LNCAP (cell line): ENCODE data around the gene TGDS.

ENCODE experiments used
- TF ChIP-seq, protein P1 (sequence below): fragments of 450-650 bp; IDR thresholded peaks from 2 replicates; pipeline ENCODE4 v1.5.1; 2017; ENCODE audit warnings: mild to moderate bottlenecking

The TGDS gene

GRCh38 chr13:94557684-94558235, 38.2 kb downstream of the TGDS start:
- TF ChIP-seq, protein P1, sequence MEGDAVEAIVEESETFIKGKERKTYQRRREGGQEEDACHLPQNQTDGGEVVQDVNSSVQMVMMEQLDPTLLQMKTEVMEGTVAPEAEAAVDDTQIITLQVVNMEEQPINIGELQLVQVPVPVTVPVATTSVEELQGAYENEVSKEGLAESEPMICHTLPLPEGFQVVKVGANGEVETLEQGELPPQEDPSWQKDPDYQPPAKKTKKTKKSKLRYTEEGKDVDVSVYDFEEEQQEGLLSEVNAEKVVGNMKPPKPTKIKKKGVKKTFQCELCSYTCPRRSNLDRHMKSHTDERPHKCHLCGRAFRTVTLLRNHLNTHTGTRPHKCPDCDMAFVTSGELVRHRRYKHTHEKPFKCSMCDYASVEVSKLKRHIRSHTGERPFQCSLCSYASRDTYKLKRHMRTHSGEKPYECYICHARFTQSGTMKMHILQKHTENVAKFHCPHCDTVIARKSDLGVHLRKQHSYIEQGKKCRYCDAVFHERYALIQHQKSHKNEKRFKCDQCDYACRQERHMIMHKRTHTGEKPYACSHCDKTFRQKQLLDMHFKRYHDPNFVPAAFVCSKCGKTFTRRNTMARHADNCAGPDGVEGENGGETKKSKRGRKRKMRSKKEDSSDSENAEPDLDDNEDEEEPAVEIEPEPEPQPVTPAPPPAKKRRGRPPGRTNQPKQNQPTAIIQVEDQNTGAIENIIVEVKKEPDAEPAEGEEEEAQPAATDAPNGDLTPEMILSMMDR: no peak

DNA sequence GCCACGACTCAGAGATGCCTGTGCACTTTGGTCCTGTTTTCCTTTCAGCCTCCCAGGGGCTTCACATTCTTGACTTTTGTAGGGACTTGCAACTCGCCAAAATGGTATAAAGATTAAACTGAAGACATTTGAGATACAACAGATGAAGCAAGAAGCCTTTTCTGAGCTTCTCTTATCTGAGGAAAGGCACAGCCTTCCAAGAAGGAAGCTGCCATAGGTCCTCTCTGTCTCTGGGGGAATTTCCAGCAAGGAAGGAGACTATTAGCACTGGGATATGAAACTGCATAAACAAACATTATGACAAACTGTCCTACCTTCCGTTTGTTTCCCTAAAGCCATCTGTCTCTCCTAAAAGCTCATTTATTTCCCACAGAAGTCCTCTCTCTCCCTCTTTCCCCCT, 39.3 kb downstream of the TGDS start:
- TF ChIP-seq, protein P1: no peak

DNA sequence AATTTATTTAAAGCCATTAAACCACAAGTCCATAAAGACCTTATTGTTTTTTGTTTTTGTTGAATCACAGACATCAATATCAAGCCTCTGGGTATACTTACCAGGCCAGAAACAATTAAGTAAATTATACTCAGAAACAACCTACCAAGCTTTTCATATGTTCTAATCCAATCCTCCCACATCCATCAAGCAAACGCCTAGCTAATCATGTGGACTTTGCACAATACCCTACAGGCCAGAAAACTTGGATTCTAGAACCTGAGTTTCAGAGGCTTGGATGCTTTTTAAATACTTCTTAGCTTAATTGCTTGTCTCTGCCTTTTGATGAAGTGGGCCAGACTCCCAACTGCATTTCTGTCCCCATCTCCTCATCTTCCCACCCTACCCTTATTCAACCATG, 39.9 kb downstream of the TGDS start:
- TF ChIP-seq, protein P1: no peak

- TF ChIP-seq, protein P1: no peak
These were observed 42.2 kb downstream of the TGDS start for GRCh38 chr13:94553766-94554165.

- TF ChIP-seq, protein P1: no peak
These were observed 43.9 kb downstream of the TGDS start for GRCh38 chr13:94552095-94552494.

GRCh38 chr13:94550062-94550738, 45.8 kb downstream of the TGDS start:
- TF ChIP-seq, protein P1: no peak

DNA sequence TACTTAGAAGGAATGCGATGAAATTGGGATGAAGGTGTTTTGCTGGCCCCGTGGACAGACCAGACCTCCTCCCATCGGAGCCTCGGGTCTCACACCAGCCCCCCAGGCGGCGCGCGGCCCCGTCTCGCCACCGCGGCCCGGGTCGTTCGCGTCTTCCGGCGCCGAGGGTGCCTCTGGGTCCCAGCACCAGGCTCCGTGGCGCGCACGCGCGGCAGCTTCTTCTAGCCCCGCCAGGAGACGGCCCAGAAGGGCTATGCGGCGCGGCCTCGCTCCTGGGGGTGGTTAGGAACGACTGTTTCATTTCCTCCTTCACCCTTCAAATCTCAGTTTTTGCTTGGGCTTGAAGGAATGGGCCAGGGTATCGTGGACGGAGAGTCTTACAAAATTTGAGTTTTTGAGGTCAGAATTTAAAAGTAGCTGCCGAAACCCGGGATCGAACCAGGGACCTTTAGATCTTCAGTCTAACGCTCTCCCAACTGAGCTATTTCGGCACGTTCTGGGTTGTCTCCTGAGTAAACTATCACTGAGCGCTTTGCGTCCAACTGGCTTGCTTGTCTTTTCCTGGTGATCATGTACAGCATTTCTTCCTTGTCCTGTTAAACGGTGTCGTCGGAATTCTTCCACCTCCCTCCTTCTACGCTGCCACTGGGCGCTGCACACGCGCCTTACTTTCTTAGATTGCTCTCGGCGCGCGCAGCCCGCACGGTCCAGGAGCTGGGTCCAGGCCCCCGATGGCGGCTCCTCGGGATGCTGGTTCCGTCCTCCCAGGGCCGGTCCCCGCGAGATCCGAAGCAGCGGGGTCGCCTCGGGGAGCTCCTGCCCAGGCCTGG, 46.5 kb downstream of the TGDS start:
- TF ChIP-seq, protein P1: no peak
